Astrocyte (in vitro differentiated cells and primary cell): ENCODE results near the gene STK32B. TPM values are rescaled to one million over a fixed set of nuclear protein-coding genes. Genes with fewer than 3 reads are reported as not detected.

Experiments used
- DNase-seq: peaks from one replicate; pipeline ENCODE4 v3.0.0-alpha.2; 2010; ENCODE audit warnings: low read depth
- FAIRE-seq: peaks from 2 replicates; lab custom pipeline; 2011; peaks lifted over from hg19 to GRCh38; lab: Jason Lieb, UNC
- H2AFZ ChIP-seq: 2 replicates; pipeline ENCODE4 v1.6.0; 2012; ENCODE audit warnings: low read depth, low read length, inconsistent platforms
- H3K27ac ChIP-seq: 2 replicates; pipeline ENCODE4 v1.5.1; 2011; ENCODE audit warnings: low read depth, low read length, inconsistent platforms
- H3K27me3 ChIP-seq: 2 replicates; pipeline ENCODE4 v1.6.0; 2011; ENCODE audit warnings: low read length, inconsistent platforms; ENCODE audit not compliant: insufficient read depth
- H3K36me3 ChIP-seq: 2 replicates; pipeline ENCODE4 v1.5.1; 2011; ENCODE audit warnings: low read length, inconsistent platforms; ENCODE audit not compliant: insufficient read depth
- H3K4me1 ChIP-seq: 2 replicates; pipeline ENCODE4 v1.5.1; 2011; ENCODE audit warnings: low read length, inconsistent platforms; ENCODE audit not compliant: insufficient read depth
- H3K4me2 ChIP-seq: 2 replicates; pipeline ENCODE4 v1.6.0; 2012; ENCODE audit warnings: low read length, inconsistent platforms
- H3K4me3 ChIP-seq: 2 replicates; pipeline ENCODE4 v1.5.1; 2011; ENCODE audit warnings: low read depth, mild to moderate bottlenecking, low read length, inconsistent platforms; ENCODE audit not compliant: insufficient read depth
- H3K79me2 ChIP-seq: 2 replicates; pipeline ENCODE4 v1.6.0; 2012; ENCODE audit warnings: mild to moderate bottlenecking, low read length, inconsistent platforms; ENCODE audit not compliant: insufficient read depth
- H3K9ac ChIP-seq: 2 replicates; pipeline ENCODE4 v1.6.0; 2012; ENCODE audit warnings: mild to moderate bottlenecking, low read length, inconsistent platforms
- H3K9me3 ChIP-seq: 2 replicates; pipeline ENCODE4 v1.5.1; 2012; ENCODE audit warnings: low read depth, mild to moderate bottlenecking, low read length, inconsistent platforms; ENCODE audit not compliant: insufficient read depth
- H4K20me1 ChIP-seq: 2 replicates; pipeline ENCODE4 v1.6.0; 2012; ENCODE audit warnings: low read length, inconsistent platforms; ENCODE audit not compliant: insufficient read depth
- H3K27ac Mint-ChIP-seq: one replicate; pipeline ENCODE4 v1.8.0; 2021; ENCODE audit warnings: mild to moderate bottlenecking, mixed read lengths; ENCODE audit not compliant: unreplicated experiment
- H3K27me3 Mint-ChIP-seq: one replicate; pipeline ENCODE4 v1.8.0; 2021; ENCODE audit warnings: low read depth, mixed read lengths; ENCODE audit not compliant: unreplicated experiment
- H3K36me3 Mint-ChIP-seq: one replicate; pipeline ENCODE4 v1.8.0; 2021; ENCODE audit warnings: low read depth, mixed read lengths; ENCODE audit not compliant: unreplicated experiment
- H3K4me1 Mint-ChIP-seq: one replicate; pipeline ENCODE4 v1.8.0; 2021; ENCODE audit warnings: low read depth, mixed read lengths; ENCODE audit not compliant: unreplicated experiment
- H3K4me3 Mint-ChIP-seq: one replicate; pipeline ENCODE4 v1.8.0; 2021; ENCODE audit warnings: mild to moderate bottlenecking, moderate library complexity, mixed read lengths; ENCODE audit not compliant: unreplicated experiment
- H3K9me3 Mint-ChIP-seq: one replicate; pipeline ENCODE4 v1.8.0; 2021; ENCODE audit warnings: mild to moderate bottlenecking, mixed read lengths; ENCODE audit not compliant: unreplicated experiment
- CTCF ChIP-seq: IDR thresholded peaks from 2 replicates; pipeline ENCODE4 v1.5.1; 2011; ENCODE audit warnings: low read depth, mild to moderate bottlenecking, inconsistent platforms, low read length, moderate library complexity; ENCODE audit not compliant: insufficient read depth
- EZH2 ChIP-seq: IDR thresholded peaks from 2 replicates; pipeline ENCODE4 v1.6.1; 2012; ENCODE audit warnings: mild to moderate bottlenecking, low read length, inconsistent platforms; ENCODE audit not compliant: insufficient read depth
- total RNA-seq: library from RNA; stranded (reverse); gene quantifications from 2 replicates; pipeline ENCODE4 v1.2.1, GENCODE V29; 2021

STK32B gene
- total RNA-seq, 1 donor from 2014 or later = 2.9 TPM

DNA sequence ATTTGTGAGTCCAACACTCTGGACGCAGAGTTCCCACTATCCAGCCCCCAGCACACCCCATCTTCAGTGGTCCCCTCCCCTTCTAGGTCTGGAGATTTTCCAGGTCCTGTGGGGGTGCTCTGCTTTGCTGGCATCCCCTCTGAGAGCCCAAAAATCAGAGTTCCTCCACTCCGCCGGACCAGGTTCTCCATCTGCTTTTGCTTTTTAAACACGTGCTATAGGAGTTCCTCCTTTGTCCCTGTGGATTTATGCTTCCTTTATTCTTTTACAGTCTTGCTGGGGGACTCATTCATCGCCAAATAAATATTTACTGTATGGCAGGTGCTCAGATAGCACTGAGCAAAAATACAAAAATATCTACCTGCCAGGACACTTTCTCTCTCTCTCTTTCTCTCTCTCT, 324.7 kb downstream of the STK32B start:
- Histone ChIP-seq H3K27me3 (no peaks in the 10 kb centered on the region), H2AFZ (no peak overlapping the region), H3K4me3 (no peak overlapping the region), H3K4me2 (no peak overlapping the region), H4K20me1 (no peaks in the 10 kb centered on the region), H3K36me3 (no peaks in the 10 kb centered on the region), H3K9ac (no peak overlapping the region), H3K27ac (no peak overlapping the region), H3K79me2 (no peaks in the 10 kb centered on the region), H3K4me1 (peaks cover 10% of the 10 kb centered on the region), H3K9me3 (no peaks in the 10 kb centered on the region)
- DNase-seq = no peak
- peaks cover 12% of the 10 kb centered on the region for H3K9me3 Mint-ChIP-seq
- no peak overlapping the region for H3K27ac Mint-ChIP-seq
- no peaks in the 10 kb centered on the region for H3K4me1 Mint-ChIP-seq
- no peak for TF ChIP-seq EZH2
- no peak for TF ChIP-seq CTCF
- no peak overlapping the region for H3K4me3 Mint-ChIP-seq
- peaks cover 12% of the 10 kb centered on the region for H3K27me3 Mint-ChIP-seq
- no peak for FAIRE-seq
- H3K36me3 Mint-ChIP-seq = no peaks in the 10 kb centered on the region

DNA sequence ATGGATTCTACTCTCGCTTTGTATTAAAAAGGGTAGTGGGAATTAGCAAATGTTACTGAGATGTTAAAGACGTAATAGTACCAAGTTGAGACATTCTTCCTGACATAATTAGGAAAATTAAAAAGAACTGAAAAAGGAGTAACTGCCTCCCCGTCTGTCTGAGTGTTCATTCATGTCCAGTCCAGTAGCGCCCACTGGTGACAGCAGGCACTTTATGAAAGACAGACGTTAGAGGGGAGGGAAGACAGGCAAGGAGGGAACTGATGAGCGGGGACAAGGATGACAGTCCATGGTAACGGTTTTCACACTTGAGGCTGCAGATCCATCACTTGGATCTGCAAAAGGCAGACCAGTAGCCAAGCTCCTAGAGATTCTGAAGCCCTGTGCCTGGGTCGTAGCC, 326.7 kb downstream of the STK32B start:
- H3K79me2 ChIP-seq = no peaks in the 10 kb centered on the region
- no peak overlapping the region for H3K27ac ChIP-seq
- no peak overlapping the region for H3K9ac ChIP-seq
- H3K9me3 ChIP-seq = no peaks in the 10 kb centered on the region
- Mint-ChIP-seq H3K27me3 (peaks cover 15% of the 10 kb centered on the region), H3K4me1 (peaks cover 4% of the 10 kb centered on the region), H3K27ac (no peak overlapping the region), H3K36me3 (no peaks in the 10 kb centered on the region), H3K9me3 (peaks cover 12% of the 10 kb centered on the region), H3K4me3 (no peak overlapping the region)
- no peak overlapping the region for H3K4me3 ChIP-seq
- H3K4me1 ChIP-seq = peaks cover 17% of the 10 kb centered on the region
- no peak overlapping the region for H3K4me2 ChIP-seq
- H3K27me3 ChIP-seq = no peaks in the 10 kb centered on the region
- no peaks in the 10 kb centered on the region for H4K20me1 ChIP-seq
- DNase-seq = no peak
- no peak overlapping the region for H2AFZ ChIP-seq
- peak; percentile 31 for TF ChIP-seq CTCF
- no peak for TF ChIP-seq EZH2
- H3K36me3 ChIP-seq = no peaks in the 10 kb centered on the region
- no peak for FAIRE-seq

DNA sequence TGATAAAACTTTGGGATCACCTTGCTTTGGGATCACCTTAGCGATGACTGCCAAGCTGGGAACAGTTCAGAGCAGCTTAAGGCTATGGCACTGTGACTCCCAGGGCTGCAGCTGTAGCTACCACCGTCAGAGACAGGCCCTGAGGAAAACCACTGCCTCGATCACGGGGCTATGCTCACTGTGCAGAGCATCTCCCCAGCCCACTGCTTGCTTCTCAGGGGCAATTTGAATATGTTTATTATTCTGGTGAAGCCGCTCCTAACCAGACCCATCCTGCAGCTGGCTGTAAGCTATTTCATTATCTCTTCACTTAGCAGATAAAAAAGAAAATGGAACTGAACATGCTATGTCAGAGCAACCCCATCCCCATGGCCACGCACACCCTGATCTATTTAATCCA, 328.6 kb downstream of the STK32B start:
- Mint-ChIP-seq H3K36me3 (no peaks in the 10 kb centered on the region), H3K4me1 (peaks cover 4% of the 10 kb centered on the region), H3K4me3 (no peak overlapping the region), H3K9me3 (peaks cover 5% of the 10 kb centered on the region), H3K27ac (no peak overlapping the region), H3K27me3 (peaks cover 25% of the 10 kb centered on the region)
- no peak overlapping the region for H3K4me2 ChIP-seq
- no peak overlapping the region for H2AFZ ChIP-seq
- H3K36me3 ChIP-seq = no peaks in the 10 kb centered on the region
- DNase-seq (no peak), FAIRE-seq (no peak)
- peaks cover 18% of the 10 kb centered on the region for H3K4me1 ChIP-seq
- H3K9ac ChIP-seq = no peak overlapping the region
- H3K9me3 ChIP-seq = no peaks in the 10 kb centered on the region
- H3K79me2 ChIP-seq = no peaks in the 10 kb centered on the region
- no peak overlapping the region for H3K4me3 ChIP-seq
- no peaks in the 10 kb centered on the region for H4K20me1 ChIP-seq
- TF ChIP-seq CTCF (no peak), EZH2 (no peak)
- no peaks in the 10 kb centered on the region for H3K27me3 ChIP-seq
- no peak overlapping the region for H3K27ac ChIP-seq
